SIG-M5 treated with dmso at 0.1 percent for 504 hours (cell line): Measurements from ENCODE around the gene ANKRD29.
"Not testable (repeated sequence)": the region's sequence is repeated elsewhere in the genome, so short reads cannot be mapped to it uniquely, and the experiment has no call there.

Source experiments
- DNase-seq: peaks from one replicate; lab custom pipeline; 2025; ENCODE audit not compliant: unreplicated experiment; lab: John Stamatoyannopoulos, UW

ANKRD29 gene

DNA sequence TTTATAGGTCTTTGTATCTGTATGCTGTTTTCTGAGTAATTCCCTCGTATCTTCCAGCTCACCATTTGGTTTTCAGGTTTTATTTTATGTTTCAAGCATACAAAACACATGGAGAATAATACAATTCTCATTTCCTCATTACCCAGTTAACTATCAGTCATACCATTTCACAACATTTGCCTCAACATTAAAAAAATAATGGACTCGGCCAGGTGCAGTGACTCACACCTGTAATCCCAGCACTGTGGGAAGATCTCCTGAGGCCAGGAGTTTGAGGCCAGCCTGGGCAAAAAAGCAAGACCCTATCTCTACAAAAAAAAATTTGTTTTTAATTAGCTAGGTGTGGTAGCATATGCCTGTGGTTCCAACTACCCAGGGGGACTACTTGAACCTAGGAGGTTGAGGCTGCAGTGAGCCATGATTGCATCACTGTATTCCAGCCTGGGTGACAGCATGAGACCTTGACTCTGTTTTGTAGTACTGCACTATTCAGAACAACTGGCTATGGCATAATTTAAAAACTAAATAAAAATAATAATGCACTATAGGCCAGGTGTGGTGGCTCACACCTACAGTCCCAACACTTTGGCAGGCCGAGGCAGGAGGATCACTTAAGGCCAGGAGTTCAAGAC is 96.7 kb downstream of the ANKRD29 start:
- no peak for DNase-seq

DNA sequence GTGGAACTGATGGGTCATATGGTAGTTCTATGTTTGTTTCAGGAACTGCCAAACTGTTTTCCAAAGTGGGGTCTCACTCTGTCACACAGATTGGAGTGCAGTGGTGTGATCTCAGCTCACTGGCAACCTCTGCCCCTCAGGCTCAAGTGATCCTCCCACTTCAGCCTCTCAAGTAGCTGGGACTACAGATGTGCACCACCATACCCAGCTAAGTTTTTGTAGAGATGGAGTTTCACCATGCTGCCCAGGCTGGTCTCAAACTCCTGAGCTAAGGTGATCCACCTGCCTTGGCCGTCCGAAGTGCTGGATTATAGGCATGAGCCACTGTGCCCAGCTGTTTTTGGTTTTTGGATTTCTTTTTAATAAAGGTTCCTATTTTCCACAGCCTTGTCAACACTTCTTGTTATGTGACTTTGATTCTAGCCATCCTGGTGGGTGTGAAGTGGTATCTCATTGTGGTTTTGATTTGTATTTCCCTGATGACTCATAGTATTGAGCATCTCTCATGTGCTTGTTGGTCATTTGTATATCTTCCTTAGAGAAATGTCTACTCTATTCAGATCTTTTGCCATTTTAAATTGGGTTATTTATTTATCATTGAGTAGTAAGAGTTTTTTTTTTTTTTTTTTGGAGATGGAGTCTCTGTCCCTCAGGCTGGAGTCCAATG is 99.2 kb downstream of the ANKRD29 start:
- DNase-seq, result no peak

DNA sequence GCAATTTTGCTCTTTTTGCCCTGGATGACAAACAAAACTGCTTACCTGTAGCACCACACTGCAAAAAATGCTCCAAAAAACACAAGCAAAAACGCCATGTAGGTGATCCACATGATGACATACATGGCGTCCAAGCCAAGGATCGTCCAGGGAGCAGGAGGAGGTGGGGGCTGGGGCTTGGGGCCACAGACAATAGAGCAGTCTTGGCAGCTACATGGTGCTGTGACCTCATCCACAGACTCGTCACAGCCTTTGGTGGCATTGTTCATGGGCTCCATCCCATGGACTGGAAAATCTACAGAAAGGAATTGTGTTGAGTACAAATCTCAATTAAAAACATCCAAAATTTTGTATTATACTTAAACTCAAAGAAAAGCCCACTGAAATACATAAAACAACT is 102.5 kb downstream of the ANKRD29 start:
- no peak for DNase-seq

DNA sequence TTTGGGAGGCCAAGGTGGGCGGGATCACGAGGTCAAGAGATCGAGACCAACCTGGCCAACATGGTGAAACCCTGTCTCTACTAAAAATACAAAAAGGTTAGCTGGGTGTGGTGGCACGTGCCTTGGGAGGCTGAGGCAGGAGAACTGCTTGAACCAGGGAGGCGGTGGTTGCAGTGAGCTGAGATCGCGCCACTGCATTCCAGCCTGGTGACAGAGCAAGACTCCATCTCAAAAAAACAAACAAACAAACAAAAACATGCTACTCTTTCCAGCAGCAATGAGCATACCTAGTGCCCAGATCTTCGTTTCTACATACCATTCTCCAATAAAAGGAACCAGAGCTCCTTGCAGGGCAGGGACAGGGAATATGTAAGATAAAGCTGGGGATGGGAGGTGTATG is 105.2 kb downstream of the ANKRD29 start:
- not testable (repeated sequence) for DNase-seq

DNA sequence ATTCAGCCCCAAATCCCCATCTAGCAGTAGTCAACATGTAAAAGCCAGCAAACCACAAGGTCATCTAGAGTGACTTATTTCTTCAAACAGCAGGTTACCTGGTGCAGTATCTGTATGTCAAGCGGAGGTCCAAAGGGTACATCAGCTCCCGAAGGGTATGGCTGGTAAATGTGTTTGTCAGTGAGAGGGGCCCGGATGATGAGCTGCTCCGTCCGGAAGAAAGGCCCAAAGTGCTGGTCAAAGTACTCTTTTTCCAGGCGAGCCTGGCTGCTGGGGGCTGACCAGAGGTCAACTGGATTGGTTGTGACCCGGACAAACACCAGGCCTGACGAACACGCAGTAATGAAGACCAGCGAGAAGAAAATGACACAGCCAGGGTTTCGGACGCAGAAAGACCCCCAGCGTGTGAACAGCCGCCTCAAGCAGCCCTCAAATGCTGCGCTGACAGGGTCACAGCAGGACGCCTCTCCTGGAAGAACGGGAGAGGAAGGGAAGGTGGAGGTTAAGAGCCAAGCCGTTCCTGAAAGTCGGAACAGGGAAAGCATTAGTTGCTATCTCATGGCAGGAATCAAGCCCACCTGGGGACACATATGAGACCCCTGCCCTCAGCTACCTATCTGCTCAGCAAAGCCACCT is 106.4 kb downstream of the ANKRD29 start:
- DNase-seq, result no peak

DNA sequence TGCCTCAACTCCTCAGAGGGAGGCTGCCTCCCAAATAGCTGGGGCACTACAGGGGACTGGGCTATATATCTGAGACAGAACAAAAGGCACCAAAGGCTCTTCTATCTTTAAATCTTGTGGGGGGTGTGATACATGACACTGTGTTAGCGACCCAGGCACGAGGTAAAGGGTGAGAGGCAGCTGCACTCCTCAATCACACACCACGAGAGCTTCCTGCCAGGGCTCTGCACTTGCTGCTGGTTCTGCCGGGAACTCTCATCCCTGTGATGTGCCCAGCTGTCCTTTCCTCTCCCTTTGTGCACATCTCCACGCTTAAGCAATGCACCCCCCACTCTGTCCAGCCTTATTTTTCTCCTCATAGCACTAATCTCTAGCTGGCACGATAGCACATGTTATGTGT is 108.8 kb downstream of the ANKRD29 start:
- no peak for DNase-seq

DNA sequence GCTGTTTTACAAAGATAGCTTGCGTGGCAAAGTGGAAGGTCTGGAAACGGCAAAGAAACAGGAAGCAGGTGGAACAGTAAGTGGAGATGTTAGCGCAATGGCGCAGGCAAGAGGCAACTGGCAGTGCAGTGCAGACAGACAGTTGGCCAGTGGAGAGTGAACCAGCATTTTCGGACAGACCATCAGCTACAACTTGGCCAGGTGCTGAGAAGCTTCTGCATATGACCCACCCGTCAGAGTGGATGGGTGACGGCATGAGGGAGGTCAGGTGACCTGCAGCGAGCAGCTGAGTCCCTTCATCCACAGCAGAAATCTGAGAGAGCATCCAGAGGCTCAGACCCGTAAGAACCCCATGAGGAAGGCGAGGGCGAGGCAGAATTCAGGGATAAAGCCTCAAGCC is 110.2 kb downstream of the ANKRD29 start:
- DNase-seq, result no peak

DNA sequence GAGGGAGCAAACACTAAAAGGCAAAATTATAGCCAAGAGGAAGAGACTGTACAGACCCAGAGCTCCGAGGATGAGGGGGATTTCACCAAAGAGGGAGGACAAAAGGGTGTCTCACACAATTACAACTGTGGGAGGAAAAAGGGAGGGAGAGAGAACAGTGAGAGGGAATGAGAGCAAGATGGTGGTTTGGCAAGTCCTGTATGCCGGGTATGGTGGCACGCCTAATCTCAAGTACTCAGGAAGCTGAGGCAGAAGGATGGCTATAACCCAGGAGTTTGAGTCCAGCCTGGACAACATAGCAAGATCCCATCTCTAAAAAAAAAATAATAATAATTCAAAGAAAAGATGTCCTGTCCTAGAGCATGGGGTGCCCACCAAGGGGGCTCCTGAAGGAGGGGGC is 110.7 kb downstream of the ANKRD29 start:
- no peak for DNase-seq

DNA sequence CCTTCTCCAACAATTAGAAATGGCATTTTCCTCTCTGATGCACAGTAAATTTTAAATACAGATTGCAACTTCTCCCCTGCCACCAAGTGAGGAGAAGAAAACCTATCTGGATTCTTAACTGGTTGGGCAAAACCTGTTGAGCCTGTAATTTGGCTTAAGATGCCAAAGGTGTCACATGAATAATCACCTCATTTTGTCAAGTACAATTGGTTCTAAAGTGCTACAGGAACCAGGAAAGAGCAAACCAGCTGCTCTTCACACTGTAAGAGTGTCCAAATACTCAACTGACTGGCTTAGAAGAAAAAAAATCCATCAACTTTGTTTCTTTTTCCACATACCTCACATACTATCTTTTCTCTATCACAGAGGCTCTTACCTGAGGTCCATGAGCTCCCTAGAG is 111.8 kb downstream of the ANKRD29 start:
- DNase-seq, result no peak
